ENCODE measurements around the gene C1QTNF8. TPM values are rescaled to one million over a fixed set of nuclear protein-coding genes. Genes with fewer than 3 reads are reported as not detected.

Gene C1QTNF8
- total RNA-seq, 4 donors from 2014 or later: not detected

DNA sequence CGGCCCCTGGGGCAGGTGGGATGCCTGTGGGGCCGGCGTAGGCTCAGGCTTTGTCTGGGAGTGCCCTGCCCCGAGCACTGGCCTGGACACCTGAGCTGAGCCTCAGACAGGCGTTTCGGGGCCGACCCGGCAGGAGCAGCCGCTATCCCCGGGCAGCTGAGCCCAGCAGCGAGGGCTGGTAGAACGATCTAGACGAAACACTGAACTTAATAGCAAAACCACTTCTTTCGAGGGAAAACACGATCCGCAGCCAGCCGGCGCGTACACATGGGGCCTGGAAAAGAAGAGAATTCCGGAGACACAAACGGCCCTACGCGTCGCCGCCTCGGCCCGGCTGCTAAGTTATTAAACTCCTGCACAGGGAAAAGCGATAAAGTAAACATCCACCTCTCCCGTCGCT is 45.5 kb downstream of the C1QTNF8 start:
- no peak overlapping the region for H3K27ac ChIP-seq
- no peak for DNase-seq
- H3K4me3 ChIP-seq: no peak overlapping the region
- H3K27me3 ChIP-seq: peaks cover 0 to 14% of the 10 kb centered on the region in 2 donors
- no peaks in the 10 kb centered on the region for H3K4me1 ChIP-seq
- intact Hi-C loops (cut with DNase I; ENCODE audit: low total_unique reads): no loop called here
- TF ChIP-seq, protein P1, sequence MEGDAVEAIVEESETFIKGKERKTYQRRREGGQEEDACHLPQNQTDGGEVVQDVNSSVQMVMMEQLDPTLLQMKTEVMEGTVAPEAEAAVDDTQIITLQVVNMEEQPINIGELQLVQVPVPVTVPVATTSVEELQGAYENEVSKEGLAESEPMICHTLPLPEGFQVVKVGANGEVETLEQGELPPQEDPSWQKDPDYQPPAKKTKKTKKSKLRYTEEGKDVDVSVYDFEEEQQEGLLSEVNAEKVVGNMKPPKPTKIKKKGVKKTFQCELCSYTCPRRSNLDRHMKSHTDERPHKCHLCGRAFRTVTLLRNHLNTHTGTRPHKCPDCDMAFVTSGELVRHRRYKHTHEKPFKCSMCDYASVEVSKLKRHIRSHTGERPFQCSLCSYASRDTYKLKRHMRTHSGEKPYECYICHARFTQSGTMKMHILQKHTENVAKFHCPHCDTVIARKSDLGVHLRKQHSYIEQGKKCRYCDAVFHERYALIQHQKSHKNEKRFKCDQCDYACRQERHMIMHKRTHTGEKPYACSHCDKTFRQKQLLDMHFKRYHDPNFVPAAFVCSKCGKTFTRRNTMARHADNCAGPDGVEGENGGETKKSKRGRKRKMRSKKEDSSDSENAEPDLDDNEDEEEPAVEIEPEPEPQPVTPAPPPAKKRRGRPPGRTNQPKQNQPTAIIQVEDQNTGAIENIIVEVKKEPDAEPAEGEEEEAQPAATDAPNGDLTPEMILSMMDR (IDR thresholded peaks at IDR 0.05): no peak
- no peak for TF ChIP-seq POLR2A (IDR thresholded peaks at IDR 0.05)
- no peaks in the 10 kb centered on the region for H3K9me3 ChIP-seq
- no peaks in the 10 kb centered on the region for H3K36me3 ChIP-seq

- Histone ChIP-seq H3K36me3 (no peaks in the 10 kb centered on the region), H3K4me3 (no peak overlapping the region), H3K4me1 (no peaks in the 10 kb centered on the region), H3K27ac (no peak overlapping the region), H3K9me3 (no peaks in the 10 kb centered on the region), H3K27me3 (peaks cover 5 to 18% of the 10 kb centered on the region in 2 donors)
- intact Hi-C loops (cut with DNase I; ENCODE audit: low total_unique reads): no loop called here
- TF ChIP-seq, protein P1 (IDR thresholded peaks at IDR 0.05): no peak
- no peak for TF ChIP-seq POLR2A (IDR thresholded peaks at IDR 0.05)
- DNase-seq: no peak
Observed at GRCh38 chr16:1049976-1050247, 46.1 kb downstream of the C1QTNF8 start.

DNA sequence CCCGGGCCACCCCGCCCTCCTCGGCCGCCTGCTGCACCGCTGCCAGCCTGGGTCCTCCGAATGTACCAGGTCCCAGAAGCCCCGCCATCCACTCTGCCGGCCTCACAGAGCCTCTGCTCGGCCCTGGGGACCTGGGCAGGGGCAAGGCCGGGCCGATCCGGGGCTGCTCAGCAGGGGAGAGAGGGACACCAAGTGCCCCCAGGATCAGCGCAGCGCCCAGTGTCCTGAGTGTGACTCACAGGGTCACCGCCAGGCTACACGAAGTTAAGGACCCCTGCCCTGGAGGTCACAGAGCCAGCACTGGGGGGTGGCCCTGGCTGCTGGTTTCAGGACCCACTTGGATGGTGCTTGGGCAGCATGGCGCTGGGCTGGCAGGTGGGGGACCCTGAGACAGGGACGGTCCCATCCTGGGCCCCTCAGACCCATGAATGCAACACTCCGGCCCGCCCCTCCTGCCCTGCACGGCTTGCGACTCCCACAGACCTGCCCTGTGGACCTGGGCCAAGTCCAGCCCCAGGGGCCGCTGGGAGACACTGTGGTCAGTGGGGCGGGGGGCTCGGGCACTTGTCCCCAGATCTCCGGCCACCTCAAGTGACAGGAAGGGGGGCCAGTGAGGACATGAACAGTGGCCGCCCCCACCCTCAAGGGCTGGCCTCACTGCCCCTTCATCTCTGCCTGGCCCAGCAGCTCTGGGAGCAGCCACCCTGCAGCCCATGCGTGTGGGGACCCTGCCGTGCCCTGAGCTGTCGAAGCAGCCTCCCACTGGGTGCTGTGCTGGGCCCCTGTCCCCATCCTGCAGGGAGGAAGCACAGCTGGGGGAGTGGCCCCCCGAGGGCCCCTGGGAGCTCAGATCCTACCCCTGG is 46.7 kb downstream of the C1QTNF8 start:
- Histone ChIP-seq H3K4me3 (no peak overlapping the region), H3K27ac (no peak overlapping the region), H3K36me3 (no peaks in the 10 kb centered on the region), H3K9me3 (no peaks in the 10 kb centered on the region), H3K27me3 (peaks cover 9 to 23% of the 10 kb centered on the region in 2 donors), H3K4me1 (peaks cover 0 to under 1% of the 10 kb centered on the region in 2 donors)
- intact Hi-C loops (cut with DNase I; ENCODE audit: low total_unique reads): no loop called here
- TF ChIP-seq, protein P1 (IDR thresholded peaks at IDR 0.05): no peak
- TF ChIP-seq POLR2A (IDR thresholded peaks at IDR 0.05): no peak
- DNase-seq: no peak

DNA sequence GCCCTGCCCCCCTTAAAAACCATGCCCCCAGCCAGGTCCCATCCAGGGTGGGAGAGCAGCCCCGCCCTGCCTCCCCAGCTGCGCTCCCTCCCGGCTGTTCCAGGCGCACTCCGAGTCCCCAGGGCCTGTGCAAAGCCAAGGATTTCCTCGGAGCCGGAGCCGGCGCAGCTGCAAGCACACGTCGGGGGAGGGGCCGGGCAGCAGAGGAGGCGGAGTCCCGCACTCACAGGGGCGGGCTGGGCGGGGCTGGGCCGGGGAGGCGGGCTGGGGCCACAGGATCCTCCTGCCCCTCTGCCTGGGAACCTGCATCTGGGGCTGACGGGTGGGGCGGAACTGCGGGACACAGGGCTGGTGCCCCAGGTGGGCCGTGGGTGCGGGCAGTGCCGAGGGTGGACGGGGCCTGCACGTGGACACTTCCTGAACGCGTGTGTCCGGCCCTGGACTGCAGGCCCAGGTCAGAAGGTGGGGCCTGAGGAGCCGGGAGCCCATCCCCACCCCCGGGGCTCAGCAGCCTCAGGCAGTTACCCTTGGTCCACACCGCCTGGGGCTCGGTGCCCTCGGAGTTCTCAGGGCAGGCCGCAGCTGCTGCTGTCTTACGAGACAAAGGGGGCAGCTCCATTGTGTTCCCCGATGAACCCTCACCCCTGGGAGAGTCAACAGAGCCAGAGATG is 47.5 kb downstream of the C1QTNF8 start:
- Histone ChIP-seq H3K36me3 (no peaks in the 10 kb centered on the region), H3K27me3 (peaks cover 9 to 31% of the 10 kb centered on the region in 2 donors), H3K4me1 (peaks cover 0 to 7% of the 10 kb centered on the region in 2 donors), H3K9me3 (no peaks in the 10 kb centered on the region), H3K4me3 (no peak overlapping the region), H3K27ac (no peak overlapping the region)
- intact Hi-C loops (cut with DNase I; ENCODE audit: low total_unique reads): no loop called here
- DNase-seq: no peak
- TF ChIP-seq, protein P1 (IDR thresholded peaks at IDR 0.05): no peak
- no peak for TF ChIP-seq POLR2A (IDR thresholded peaks at IDR 0.05)

DNA sequence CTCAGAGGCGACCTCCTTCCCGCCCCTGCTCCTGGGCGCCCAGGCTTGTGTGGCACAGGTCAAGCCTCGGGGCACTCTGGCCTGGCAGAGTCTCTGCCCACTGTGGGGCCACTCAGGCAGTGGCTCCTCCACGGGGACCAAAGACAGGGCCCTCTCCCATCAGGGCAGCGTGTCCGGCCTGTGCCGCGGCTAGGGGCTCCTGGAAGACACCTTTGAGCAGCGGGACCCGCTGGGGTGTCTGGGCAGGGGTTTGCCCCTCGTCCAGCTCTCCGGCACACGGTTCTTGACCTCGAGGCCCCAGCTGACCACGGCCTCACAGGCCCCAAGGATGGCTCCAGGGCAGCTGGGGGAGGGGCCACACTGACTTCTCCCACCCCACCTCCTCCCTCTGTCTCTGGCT is 48.2 kb downstream of the C1QTNF8 start:
- H3K27ac ChIP-seq: no peak overlapping the region
- peaks cover 0 to 7% of the 10 kb centered on the region in 2 donors for H3K4me1 ChIP-seq
- H3K36me3 ChIP-seq: no peaks in the 10 kb centered on the region
- intact Hi-C loops (cut with DNase I; ENCODE audit: low total_unique reads): no loop called here
- H3K9me3 ChIP-seq: no peaks in the 10 kb centered on the region
- TF ChIP-seq POLR2A (IDR thresholded peaks at IDR 0.05): no peak
- TF ChIP-seq, protein P1 (IDR thresholded peaks at IDR 0.05): no peak
- H3K27me3 ChIP-seq: peaks cover 9 to 31% of the 10 kb centered on the region in 2 donors
- no peak for DNase-seq
- H3K4me3 ChIP-seq: no peak overlapping the region
